ENCODE measurements around the gene LCE1B.

The LCE1B gene

GRCh38 chr1:152811671-152812070, at the start of gene LCE1B:
Gene LCE1B, plus strand, starts transcription at chr1:152811971. Its CDS starts 476 bp downstream, at chr1:152812447.
- no peak for DNase-seq (ENCODE audit: low read depth in 3 of 3, low spot score in 1 of 3)

DNA sequence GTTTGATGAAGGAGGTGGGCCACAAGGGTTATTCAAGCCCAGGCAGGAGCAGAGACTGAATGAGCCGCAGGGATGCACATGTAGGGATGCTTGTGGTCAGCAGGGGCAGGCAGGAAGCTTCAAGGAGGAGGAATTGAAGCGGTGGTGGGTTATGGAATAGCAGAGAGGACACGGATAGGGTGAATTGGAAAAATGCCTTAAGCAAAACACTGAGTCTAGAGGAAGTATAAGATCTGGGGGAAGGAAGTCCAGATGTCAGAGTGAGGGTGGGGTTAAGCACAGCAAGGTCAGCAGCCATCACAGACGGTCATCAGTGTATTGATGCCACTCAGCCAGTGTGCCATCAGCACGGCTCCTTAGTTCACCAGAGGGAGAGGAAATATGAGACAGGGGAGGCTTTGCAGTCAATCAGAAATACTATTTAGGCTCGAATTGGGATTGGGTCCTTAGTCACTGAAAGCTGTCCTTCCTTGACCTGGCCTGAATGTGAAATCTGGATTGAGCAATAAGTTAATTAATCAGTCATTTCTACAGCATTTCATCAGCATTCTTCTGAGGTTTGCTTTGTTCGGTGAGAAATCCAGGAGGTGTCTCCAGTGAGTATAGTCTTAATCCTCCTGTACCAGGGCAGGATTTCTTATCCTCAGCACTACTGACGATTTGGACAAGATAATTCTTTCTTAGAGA, 42.8 kb upstream of the LCE1B start:
- DNase-seq (ENCODE audit: low read depth in 3 of 3, low spot score in 1 of 3): no peak

- no peak for DNase-seq (ENCODE audit: low read depth in 3 of 3, low spot score in 1 of 3)
Measured at GRCh38 chr1:152770411-152770810, 41.4 kb upstream of the LCE1B start.

DNA sequence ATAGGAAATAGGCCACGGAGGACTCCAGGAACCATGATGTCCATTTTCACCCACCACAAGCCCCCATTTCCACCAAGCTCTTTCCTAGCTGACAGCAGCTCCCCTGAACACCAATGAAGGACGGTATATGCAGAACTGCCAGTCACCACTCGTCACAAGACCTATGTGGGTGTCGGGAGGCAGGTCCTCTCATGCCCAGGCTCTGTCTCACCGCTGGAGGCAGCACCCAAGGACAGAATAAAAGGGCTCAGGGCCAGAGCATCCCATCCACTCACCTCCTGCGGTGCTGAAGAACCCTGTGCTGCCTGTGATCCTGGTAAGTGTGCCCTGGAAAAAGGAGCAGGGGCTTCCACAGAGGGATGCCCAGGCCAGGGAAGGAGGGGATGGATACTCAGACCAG, 36.9 kb upstream of the LCE1B start, which contains the start of gene LCE1F:
TSS of gene LCE1F (plus strand) at position 266 of the 400 bp plus-strand sequence. CDS start 1,232 bp downstream, outside the sequence.
- DNase-seq (ENCODE audit: low read depth in 3 of 3, low spot score in 1 of 3): no peak

- no peak for DNase-seq (ENCODE audit: low read depth in 3 of 3, low spot score in 1 of 3)
Measured at GRCh38 chr1:152776361-152776760, 35.4 kb upstream of the LCE1B start.

GRCh38 chr1:152777510-152778137, 34.1 kb upstream of the LCE1B start:
- no peak for DNase-seq (ENCODE audit: low read depth in 3 of 3, low spot score in 1 of 3)

DNA sequence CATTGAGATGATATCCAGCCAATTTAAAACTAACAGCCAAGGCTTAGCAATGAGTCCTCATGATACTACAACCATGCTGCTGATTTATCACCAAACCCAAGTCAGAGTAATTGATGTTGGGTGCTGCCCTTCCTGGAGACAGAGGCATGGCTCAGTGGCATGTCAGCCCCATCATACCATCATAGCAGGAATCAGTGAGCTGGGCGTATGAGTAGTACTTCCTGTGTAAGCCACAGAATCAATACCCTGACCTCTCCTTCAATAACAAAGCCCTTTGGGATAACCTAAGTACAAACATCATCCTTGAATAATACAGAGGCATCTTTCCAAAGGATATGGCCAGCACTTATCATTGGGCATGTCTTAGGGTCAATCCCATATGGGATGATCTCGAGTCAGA, 28.7 kb upstream of the LCE1B start:
- no peak for DNase-seq (ENCODE audit: low read depth in 3 of 3, low spot score in 1 of 3)

GRCh38 chr1:152786077-152786476, 25.7 kb upstream of the LCE1B start, which contains the start of gene LCE1E:
Gene LCE1E, plus strand, starts transcription at chr1:152786257. Its CDS starts 1,043 bp downstream, at chr1:152787300.
- no peak for DNase-seq (ENCODE audit: low read depth in 3 of 3, low spot score in 1 of 3)

DNA sequence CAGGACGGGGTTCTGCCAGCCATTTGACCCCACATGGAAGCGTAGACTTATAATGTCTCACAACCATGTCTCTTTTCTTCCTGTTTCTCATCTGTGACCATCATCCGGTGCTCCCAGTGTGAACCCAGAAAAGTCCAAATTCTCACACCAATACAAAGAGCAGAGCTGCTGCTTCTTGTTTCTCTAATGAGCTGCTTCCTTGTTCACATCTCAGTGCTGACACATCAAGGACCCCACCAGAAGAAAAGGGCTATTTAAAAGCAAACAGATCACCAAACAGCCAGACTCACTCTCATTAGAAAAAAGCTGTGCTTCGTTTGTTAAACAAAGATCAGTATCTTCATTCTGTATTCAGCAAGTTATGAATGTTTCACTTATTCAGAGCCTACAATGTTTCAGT, 16.1 kb upstream of the LCE1B start:
- no peak for DNase-seq (ENCODE audit: low read depth in 3 of 3, low spot score in 1 of 3)

DNA sequence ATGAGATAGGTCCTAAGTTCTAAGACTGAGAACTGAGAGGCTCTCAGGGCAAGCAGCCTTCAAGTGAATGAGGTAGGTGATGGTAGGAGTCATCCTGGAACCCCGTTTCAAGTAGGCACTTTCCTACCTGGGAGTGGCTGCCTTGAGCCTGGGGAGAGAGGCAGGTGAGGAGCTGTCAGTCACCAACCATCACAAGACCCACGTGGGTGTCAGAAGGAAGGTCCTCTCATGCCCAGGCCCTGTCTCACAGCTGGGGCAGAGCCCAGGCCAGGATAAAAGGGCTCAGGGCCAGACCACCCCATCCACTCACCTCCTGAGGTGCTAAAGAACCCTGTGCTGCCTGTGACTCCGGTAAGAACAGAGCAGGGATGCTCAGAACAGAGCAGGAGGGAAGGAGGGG, 15.3 kb upstream of the LCE1B start, which contains the start of gene LCE1D:
TSS of gene LCE1D (plus strand) at position 301 of the 400 bp plus-strand sequence. CDS start 1,074 bp downstream, outside the sequence.
- no peak for DNase-seq (ENCODE audit: low read depth in 3 of 3, low spot score in 1 of 3)

- DNase-seq (ENCODE audit: low read depth in 3 of 3, low spot score in 1 of 3): no peak
Measured at GRCh38 chr1:152801333-152801732, 10.4 kb upstream of the LCE1B start.

DNA sequence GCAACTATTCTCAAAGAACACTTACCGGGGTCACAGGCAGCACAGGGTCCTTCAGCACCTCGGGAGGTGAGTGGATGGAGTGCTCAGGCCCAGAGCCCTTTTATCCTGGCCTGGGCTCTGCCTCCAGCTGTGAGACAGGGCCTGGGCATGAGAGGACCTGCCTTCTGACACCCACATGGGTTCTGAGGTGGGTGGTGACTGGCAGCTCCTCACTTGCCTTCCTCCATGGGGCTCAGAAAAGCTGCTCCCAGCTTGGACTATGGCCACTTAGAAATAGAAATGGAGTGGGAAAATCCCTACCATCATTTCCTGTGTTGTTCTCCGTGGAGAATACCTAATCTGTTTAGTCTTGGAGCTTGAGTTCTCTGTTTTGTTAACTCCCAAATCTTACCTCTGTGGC, 5.2 kb upstream of the LCE1B start, which contains the start of gene LCE1C:
TSS of gene LCE1C (minus strand) at position 76 of the 400 bp plus-strand sequence. CDS start 1,173 bp downstream, outside the sequence.
- no peak for DNase-seq (ENCODE audit: low read depth in 3 of 3, low spot score in 1 of 3)

DNA sequence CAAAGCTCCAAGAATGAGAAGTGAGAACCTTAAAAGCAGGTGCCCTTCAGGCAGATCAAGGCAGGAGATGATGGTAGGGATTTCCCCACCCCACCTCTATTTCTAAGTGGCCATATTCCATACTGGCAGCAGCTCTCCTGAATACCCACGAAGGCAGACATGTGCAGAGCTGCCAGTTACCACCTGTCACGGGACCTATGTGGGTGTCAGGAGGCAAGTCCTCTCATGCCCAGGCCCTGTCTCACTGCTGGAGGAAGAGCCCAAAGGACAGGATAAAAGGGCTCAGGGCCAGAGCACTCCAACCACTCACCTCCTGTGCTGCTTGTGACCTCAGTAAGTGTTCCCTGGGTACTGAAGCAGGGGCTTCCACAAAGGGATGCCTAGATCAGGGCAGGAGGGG, 721 bp upstream of the LCE1B start:
- DNase-seq (ENCODE audit: low read depth in 3 of 3, low spot score in 1 of 3): no peak

GRCh38 chr1:152817309-152817708, 5.5 kb downstream of the LCE1B start:
- no peak for DNase-seq (ENCODE audit: low read depth in 3 of 3, low spot score in 1 of 3)

GRCh38 chr1:152823294-152823693, 11.5 kb downstream of the LCE1B start:
- DNase-seq (ENCODE audit: low read depth in 3 of 3, low spot score in 1 of 3): no peak

DNA sequence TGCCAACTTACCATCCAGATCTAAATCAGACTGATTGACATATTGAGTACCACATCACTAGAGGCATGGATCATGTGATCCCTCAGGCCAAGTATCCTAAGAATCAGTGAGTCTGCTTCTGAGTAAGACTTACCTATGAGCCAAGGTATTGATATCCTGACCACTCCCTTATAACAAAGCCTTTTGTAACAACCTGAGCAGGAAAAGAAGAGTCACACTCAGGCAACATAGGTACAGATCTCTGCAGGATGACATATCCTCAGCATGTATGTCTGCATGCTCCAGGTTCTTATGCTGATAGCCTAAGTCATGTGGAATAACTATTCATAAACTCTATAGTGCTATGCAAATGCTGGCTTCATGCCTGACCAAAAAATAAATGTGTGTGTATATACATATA, 13.2 kb downstream of the LCE1B start:
- DNase-seq (ENCODE audit: low read depth in 3 of 3, low spot score in 1 of 3): no peak

GRCh38 chr1:152827173-152827572, 15.4 kb downstream of the LCE1B start, which contains the start of gene LCE1A:
Gene LCE1A, plus strand, starts transcription at chr1:152827473. Its CDS starts 0 bp downstream, at chr1:152827473.
- no peak for DNase-seq (ENCODE audit: low read depth in 3 of 3, low spot score in 1 of 3)

GRCh38 chr1:152836870-152837269, 25.1 kb downstream of the LCE1B start:
- DNase-seq (ENCODE audit: low read depth in 3 of 3, low spot score in 1 of 3): no peak

GRCh38 chr1:152842556-152842955, 30.8 kb downstream of the LCE1B start, which contains the start of gene LCE6A:
Gene LCE6A, plus strand, starts transcription at chr1:152842856. Its CDS starts 665 bp downstream, at chr1:152843521.
- no peak for DNase-seq (ENCODE audit: low read depth in 3 of 3, low spot score in 1 of 3)

- no peak for DNase-seq (ENCODE audit: low read depth in 3 of 3, low spot score in 1 of 3)
Measured at GRCh38 chr1:152855661-152856060, 43.9 kb downstream of the LCE1B start.

GRCh38 chr1:152858062-152858461, 46.3 kb downstream of the LCE1B start:
- no peak for DNase-seq (ENCODE audit: low read depth in 3 of 3, low spot score in 1 of 3)

GRCh38 chr1:152859696-152860095, 47.9 kb downstream of the LCE1B start, which contains the start of gene LCE7A:
Gene LCE7A, plus strand, starts transcription at chr1:152859996. Its CDS starts 702 bp downstream, at chr1:152860698.
- no peak for DNase-seq (ENCODE audit: low read depth in 3 of 3, low spot score in 1 of 3)
